UCSD-AML1 (cell line): ENCODE measurements around the gene GRAMD1B.

Source experiments
- DNase-seq: peaks from one replicate; lab custom pipeline; 2025; ENCODE audit not compliant: unreplicated experiment; lab: John Stamatoyannopoulos, UW

The GRAMD1B gene

GRCh38 chr11:123586568-123586967 is 156.5 kb downstream of the GRAMD1B start:
- DNase-seq: no peak

GRCh38 chr11:123587044-123587443 is 157.0 kb downstream of the GRAMD1B start:
- DNase-seq: no peak

- no peak for DNase-seq
Observed at GRCh38 chr11:123587559-123587958, 157.5 kb downstream of the GRAMD1B start.

- DNase-seq: no peak
Observed at GRCh38 chr11:123588117-123588863, 158.2 kb downstream of the GRAMD1B start.

GRCh38 chr11:123588864-123589262 is 158.8 kb downstream of the GRAMD1B start:
- no peak for DNase-seq

- no peak for DNase-seq
Observed at GRCh38 chr11:123590296-123590912, 160.3 kb downstream of the GRAMD1B start.

- no peak for DNase-seq
Observed at GRCh38 chr11:123593570-123593969, 163.5 kb downstream of the GRAMD1B start.

GRCh38 chr11:123594188-123594901 is 164.3 kb downstream of the GRAMD1B start:
- no peak for DNase-seq

- no peak for DNase-seq
Observed at GRCh38 chr11:123594921-123595320, 164.9 kb downstream of the GRAMD1B start.

GRCh38 chr11:123597859-123598258 is 167.8 kb downstream of the GRAMD1B start:
- no peak for DNase-seq

GRCh38 chr11:123601136-123601535 is 171.1 kb downstream of the GRAMD1B start:
- DNase-seq: no peak

- no peak for DNase-seq
Observed at GRCh38 chr11:123601743-123602142, 171.7 kb downstream of the GRAMD1B start.

- DNase-seq: no peak
Observed at GRCh38 chr11:123603666-123604065, 173.6 kb downstream of the GRAMD1B start.

GRCh38 chr11:123607781-123608180 is 177.7 kb downstream of the GRAMD1B start:
- no peak for DNase-seq

- DNase-seq: no peak
Observed at GRCh38 chr11:123608371-123608770, 178.3 kb downstream of the GRAMD1B start.

- no peak for DNase-seq
Observed at GRCh38 chr11:123608945-123609344, 178.9 kb downstream of the GRAMD1B start.

- no peak for DNase-seq
Observed at GRCh38 chr11:123611698-123612097, 181.6 kb downstream of the GRAMD1B start.

GRCh38 chr11:123616505-123617198 is 186.6 kb downstream of the GRAMD1B start:
- DNase-seq: no peak

- no peak for DNase-seq
Observed at GRCh38 chr11:123622576-123622975, 192.5 kb downstream of the GRAMD1B start.

GRCh38 chr11:123624974-123625373 is 194.9 kb downstream of the GRAMD1B start:
- DNase-seq: no peak

- DNase-seq: no peak
Observed at GRCh38 chr11:123628936-123629683, 199.0 kb downstream of the GRAMD1B start.
